Measurements from ENCODE around the gene BTBD8. TPM values are rescaled to one million over a fixed set of nuclear protein-coding genes. Genes with fewer than 3 reads are reported as not detected.

BTBD8 gene
- total and polyA plus RNA-seq, 9 of the 15 experiments (the other 6 are each of a cell fraction or from before 2014, with no cell fraction given): 0.46 to 2.3 (median 1.2) TPM

- Histone ChIP-seq H2AFZ (ENCODE audit: low read depth, low read length) (no peak overlapping the region), H3K4me3 (no peak overlapping the region), H4K20me1 (replicated peaks; ENCODE audit: control insufficient read depth, insufficient read depth, low read length) (no peaks in the 10 kb centered on the region), H3K4me1 (replicated peaks in 1 of 2; ENCODE audit: control insufficient read depth in 2 of 2, insufficient read depth in 2 of 2, low read length in 2 of 2) (no peaks in the 10 kb centered on the region), H3K79me2 (ENCODE audit: control insufficient read depth, insufficient read depth, low read length) (no peaks in the 10 kb centered on the region), H3K9me3 (replicated peaks; ENCODE audit: control insufficient read depth, insufficient read depth, low read depth, low read length) (no peaks in the 10 kb centered on the region; the same call in 1 of the 2 replicates), H3K9me1 (ENCODE audit: control insufficient read depth, insufficient read depth, low read length) (no peaks in the 10 kb centered on the region), H3K27ac (ENCODE audit: extremely low read depth, low read depth, low read length) (no peak overlapping the region), H3K4me2 (ENCODE audit: insufficient read depth, low read length) (no peak overlapping the region), H3K27me3 (ENCODE audit: control insufficient read depth in 2 of 2, insufficient read depth in 2 of 2, low read length in 2 of 2) (no peaks in the 10 kb centered on the region), H3K9ac (ENCODE audit: insufficient read depth in 1 of 2, low read depth in 2 of 2, low read length in 2 of 2) (no peak overlapping the region), H3K36me3 (ENCODE audit: control insufficient read depth, insufficient read depth, low read length) (no peaks in the 10 kb centered on the region)
- no peak for TF ChIP-seq TGIF2 (CRISPR knock-in tag; IDR thresholded peaks at IDR 0.05)
- TF ChIP-seq RHOXF2B (CRISPR knock-in tag; conservative IDR thresholded peaks at IDR 0.05): no peak
- no peak for TF ChIP-seq THAP12 (CRISPR knock-in tag; IDR thresholded peaks at IDR 0.05)
- no peak for TF ChIP-seq ZEB2 (IDR thresholded peaks at IDR 0.05)
- no peak for TF ChIP-seq CEBPZ (IDR thresholded peaks at IDR 0.05; ENCODE audit: borderline replicate concordance, low read depth, low read length)
- TF ChIP-seq ZNF695 (CRISPR knock-in tag; IDR thresholded peaks at IDR 0.05): no peak
- no peak for ATAC-seq
- no peak for DNase-seq (ENCODE audit: extremely low read depth in 1 of 4, low spot score in 3 of 4)
- no peak for FAIRE-seq
- WGBS (ENCODE audit: insufficient coverage, low coverage, missing lambda C conversion rate): 0% methylated on average over 1 of the region's 1 CpG
- intact Hi-C loops (cut with micrococcal nuclease) (no loop called here), in situ Hi-C loops (cut with MboI) (no loop called here)
- BruUV-seq (replicated peaks): no TSS peak
- ChIA-PET POLR2A (interaction anchor here (0.6 kb wide), 1 partner anchor 193 kb away, joined by 3 read pairs; no protein-coding TSS in a partner anchor), CTCF (ENCODE audit: low intra/inter-chr PET ratio) (no interaction called here)
These were observed 85.2 kb downstream of the BTBD8 start for GRCh38 chr1:92165389-92165788.

Measured in K562 (cell line).